GM18520 (cell line): ENCODE measurements around the gene OBP2B.
"Not testable (repeated sequence)": the region's sequence is repeated elsewhere in the genome, so short reads cannot be mapped to it uniquely, and the experiment has no call there.

Source experiments
- ATAC-seq: cut with Tn5 transposase; IDR thresholded peaks from one replicate; pipeline ENCODE4 v1.9.1; 2021; ENCODE audit not compliant: unreplicated experiment

The OBP2B gene

DNA sequence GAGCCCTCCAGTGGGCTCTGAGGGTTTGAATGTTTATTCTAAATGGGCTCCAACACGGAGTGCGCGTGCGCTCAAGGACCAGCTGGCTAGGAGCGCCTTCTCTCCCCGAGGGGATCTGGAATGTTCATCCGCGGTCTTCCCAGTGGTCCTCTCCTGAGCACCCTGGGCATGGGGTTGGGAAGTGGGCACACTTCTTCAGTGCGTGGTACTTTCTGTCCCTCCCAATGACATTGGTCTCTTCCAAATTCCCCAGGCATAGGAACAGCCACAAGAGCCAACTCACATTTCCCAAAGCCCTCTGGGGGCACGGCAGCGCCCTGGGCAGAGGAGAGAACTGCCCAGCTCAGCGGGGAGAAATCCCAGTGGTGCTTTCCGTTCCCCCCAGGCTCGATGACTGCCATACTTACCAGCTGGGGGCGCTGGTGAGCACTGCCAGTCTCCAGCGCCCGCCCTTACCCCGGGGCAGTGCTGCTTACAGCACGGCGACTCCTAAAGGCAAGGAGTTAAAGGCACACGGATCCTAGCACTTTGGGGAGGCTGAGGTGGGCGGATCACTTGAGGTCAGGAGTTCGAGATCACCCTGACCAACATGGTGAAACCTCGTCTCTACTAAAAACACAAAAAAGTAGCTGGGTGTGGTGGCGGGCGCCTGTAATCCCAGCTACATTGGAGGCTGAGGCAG is 29.9 kb upstream of the OBP2B start:
- ATAC-seq: no peak

GRCh38 chr9:133238272-133238850 is 29.3 kb upstream of the OBP2B start:
- ATAC-seq: no peak

- no peak for ATAC-seq
These were observed 28.1 kb upstream of the OBP2B start for GRCh38 chr9:133237035-133237731.

DNA sequence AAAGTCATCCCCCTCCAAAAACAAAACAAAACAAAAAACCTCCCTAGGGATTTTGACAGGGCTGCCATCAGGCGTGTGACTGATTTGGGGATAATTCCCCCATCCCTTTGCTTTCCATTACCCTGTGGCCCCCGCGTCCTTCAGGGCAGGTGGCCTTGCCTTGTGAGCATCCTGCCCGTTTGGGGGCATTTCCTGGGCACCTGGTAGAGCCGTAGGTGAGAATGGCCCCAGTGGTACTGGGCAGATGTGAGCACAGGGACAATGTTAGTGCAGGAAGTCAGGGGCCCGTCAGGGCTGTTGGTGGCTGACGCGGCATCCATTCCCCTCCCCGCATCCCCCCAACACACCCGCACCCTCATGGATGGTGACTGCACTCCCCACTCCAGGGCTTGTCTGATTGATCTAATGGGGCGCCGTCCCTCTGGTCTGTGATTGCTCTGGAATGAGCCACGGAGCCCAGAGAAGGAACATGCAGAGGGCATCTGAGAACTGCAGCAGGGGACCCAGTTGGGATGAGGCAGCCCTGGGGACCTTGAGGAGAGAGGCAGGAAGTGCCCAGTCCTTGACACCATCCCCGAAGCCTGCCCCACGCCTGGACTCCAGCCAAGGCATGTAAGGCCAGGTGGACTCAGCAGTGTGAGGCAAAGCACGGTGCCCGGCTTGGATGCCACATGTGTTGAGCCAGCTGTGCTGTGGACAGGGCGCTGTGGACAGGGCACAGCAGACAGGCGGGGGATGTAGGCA is 27.4 kb upstream of the OBP2B start:
- not testable (repeated sequence) for ATAC-seq

- no peak for ATAC-seq
These were observed 26.6 kb upstream of the OBP2B start for GRCh38 chr9:133235549-133236222.

- ATAC-seq: no peak
These were observed 25.7 kb upstream of the OBP2B start for GRCh38 chr9:133234577-133235322.

- no peak for ATAC-seq
These were observed 24.8 kb upstream of the OBP2B start for GRCh38 chr9:133233681-133234432.

DNA sequence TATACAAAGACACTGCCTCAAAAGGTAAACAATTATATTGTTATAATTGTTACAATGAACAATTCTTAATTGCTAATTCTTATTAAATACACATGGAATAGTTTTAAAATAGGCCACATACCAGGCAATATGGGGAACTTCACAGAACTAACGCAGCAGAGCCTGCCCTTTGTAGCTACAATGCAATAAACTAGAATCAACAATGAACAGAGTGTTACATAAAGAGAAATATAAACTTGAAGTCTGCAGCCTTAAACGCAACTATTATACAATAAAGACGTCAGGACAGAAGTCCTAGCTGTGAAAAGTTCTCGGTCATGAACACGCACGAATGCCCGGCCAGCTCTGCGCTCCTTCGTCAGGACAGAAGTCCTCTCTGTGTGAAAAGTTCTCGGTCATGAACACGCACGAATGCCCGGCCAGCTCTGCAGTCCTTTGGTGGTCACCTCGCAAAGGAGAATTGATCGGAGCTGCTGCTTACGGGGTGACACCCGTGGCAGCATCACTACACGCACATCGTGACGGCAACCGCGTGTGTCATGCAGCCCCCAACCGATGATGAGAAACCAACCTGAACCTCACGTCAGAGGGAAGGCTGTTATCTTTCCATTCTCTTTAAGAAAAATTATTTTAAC is 23.0 kb upstream of the OBP2B start:
- not testable (repeated sequence) for ATAC-seq

- not testable (repeated sequence) for ATAC-seq
These were observed 21.5 kb upstream of the OBP2B start for GRCh38 chr9:133230514-133230913.

- no peak for ATAC-seq
These were observed 21.0 kb upstream of the OBP2B start for GRCh38 chr9:133230093-133230492.

GRCh38 chr9:133228474-133229193 is 19.6 kb upstream of the OBP2B start:
- not testable (repeated sequence) for ATAC-seq

DNA sequence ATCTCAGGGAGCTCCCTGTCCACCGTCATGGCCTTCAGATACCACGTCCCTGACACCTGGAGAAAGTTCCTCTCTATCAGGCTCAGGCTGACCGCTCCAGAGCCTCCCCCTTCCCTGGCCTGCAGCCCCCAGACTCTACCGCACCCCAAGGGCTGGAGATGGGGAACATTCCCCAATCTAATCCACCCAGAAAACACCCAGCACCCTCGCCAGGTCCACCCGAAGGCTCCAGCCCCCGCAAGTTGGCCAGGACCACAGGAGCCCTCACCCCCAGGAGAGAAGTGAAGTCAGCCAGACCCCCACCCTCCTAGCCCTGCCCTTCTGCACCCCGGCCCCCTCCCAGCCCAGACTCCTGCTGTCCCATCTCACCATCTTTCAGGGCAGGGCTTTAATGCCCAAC is 18.9 kb upstream of the OBP2B start:
- ATAC-seq: not testable (repeated sequence)

DNA sequence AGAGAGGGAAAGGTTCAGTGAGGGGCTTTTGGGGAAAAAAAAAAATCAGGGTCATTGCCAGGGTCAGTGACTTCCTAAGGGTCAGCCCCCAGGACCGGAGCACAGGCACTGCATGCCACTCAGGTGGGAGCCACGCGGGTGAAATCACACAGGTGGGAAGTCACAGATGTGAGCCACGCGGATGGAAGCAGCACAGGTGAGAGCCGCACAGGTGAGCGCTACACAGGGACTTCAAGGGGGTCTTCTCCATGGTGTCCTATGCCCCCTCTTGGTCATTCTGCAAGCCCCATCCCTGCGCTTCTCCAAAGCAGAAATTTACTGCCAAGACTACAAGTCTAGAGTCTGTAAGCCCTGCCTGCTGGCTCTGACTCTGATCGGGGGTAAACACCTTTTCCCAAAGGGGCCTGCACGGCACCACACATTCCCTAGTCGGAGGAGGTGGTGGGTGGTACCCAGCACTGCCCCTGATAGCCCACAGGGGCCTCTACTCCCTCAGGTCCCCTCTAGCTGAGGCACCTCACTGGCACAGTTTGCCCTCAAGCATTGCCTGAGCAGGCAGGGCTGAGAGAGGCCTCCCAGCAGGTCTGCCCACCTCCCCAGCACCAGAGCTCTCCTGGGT is 18.3 kb upstream of the OBP2B start:
- no peak for ATAC-seq

DNA sequence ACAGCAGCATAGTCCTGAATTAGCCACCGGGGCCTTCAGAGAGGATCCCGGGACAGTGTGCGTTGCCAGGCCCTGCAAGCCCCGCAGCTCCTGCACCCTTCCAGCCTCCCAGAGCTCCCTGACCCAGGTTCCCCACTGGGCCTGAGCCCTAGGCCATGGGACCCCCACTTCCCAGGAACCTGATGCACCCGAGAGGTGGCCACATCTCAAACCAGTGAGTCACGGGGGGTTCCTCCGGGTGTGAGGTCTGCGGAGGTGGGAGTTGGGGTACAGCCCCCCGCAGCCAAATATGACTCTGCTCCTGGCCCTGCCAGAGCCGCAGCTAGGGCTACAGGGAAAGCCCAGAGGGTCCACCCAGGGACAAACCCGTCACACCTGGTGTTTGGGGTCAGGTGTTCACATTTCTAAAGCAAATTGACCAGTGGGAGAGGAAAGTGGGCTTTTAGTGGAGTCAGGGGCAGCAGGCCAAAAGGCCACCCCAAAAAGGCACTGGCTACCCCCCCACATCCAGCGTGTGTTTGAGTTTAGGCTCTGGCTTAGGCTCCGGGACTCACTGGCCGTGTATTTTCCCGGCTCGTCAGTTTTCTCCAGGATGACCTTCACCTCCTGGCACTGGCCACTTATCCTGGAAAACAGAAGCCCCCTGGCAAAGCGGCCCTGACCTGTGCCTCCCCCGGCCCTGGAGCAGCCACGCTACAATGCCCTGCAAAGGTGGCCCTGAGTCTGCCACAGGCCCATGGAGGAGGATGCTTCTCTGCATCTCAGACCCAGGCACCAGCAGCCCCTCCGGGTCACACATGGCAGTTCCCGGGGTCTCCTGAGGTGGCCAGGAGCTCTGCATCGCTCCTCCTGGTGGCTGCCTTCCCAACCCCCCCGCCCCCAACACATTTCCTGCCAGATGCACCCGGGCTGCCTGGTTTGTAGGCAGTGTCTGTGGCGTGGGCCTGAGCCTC is 17.4 kb upstream of the OBP2B start:
- no peak for ATAC-seq

GRCh38 chr9:133225171-133226011 is 16.3 kb upstream of the OBP2B start:
- ATAC-seq: no peak

- no peak for ATAC-seq
These were observed 15.7 kb upstream of the OBP2B start for GRCh38 chr9:133224762-133225161.
